ENCODE results near the gene TSSK1B. TPM values are rescaled to one million over a fixed set of nuclear protein-coding genes. Genes with fewer than 3 reads are reported as not detected.

TSSK1B gene
- total and polyA plus RNA-seq, 2 of the 4 experiments (the other 2 are of a cell fraction) = 0.03 to 0.18 TPM

GRCh38 chr5:113404269-113404668 lies 30.5 kb downstream of the TSSK1B start:
- H3K27ac ChIP-seq (ENCODE audit: insufficient read depth, low read length) = no peak overlapping the region
- dilution Hi-C loops (cut with HindIII; ENCODE audit: low sequenced_read_pairs, unreplicated experiment) (no loop called here), intact Hi-C loops (cut with micrococcal nuclease) (no loop called here), in situ Hi-C loops (cut with MboI; ENCODE audit: low sequenced_read_pairs) (no loop called here)
- H2BK15ac ChIP-seq (ENCODE audit: low read depth, low read length) = no peak overlapping the region
- H3K79me1 ChIP-seq (ENCODE audit: low read depth in 1 of 2, low read length in 2 of 2) = no peaks in the 10 kb centered on the region
- no peaks in the 10 kb centered on the region; the same call in 1 of the 2 replicates for H3K9me1 ChIP-seq (ENCODE audit: insufficient read depth, low read length)
- no peak overlapping the region for H4K91ac ChIP-seq (ENCODE audit: insufficient read depth, low read depth, low read length)
- ChIA-PET CTCF (no interaction called here), POLR2A (ENCODE audit: unreplicated experiment) (no interaction called here)
- H3K56ac ChIP-seq (ENCODE audit: extremely low read depth, insufficient read depth, low read length) = no peak overlapping the region
- H2BK20ac ChIP-seq (ENCODE audit: low read depth, low read length) = no peak overlapping the region
- no peak for ATAC-seq (ENCODE audit: low read depth)
- H3K4ac ChIP-seq (ENCODE audit: low read depth, low read length) = no peak overlapping the region
- no peak overlapping the region for H3K14ac ChIP-seq (replicated peaks; ENCODE audit: low read depth, low read length)
- BruUV-seq (replicated peaks) = no TSS peak
- H2BK5ac ChIP-seq (ENCODE audit: low read depth, low read length, poor library complexity, severe bottlenecking) = no peak overlapping the region
- H3K4me3 ChIP-seq (ENCODE audit: insufficient read depth, low read depth, low read length) = no peak overlapping the region
- H2BK120ac ChIP-seq (ENCODE audit: low read depth, low read length) = no peak overlapping the region
- no peak overlapping the region for H3K23ac ChIP-seq (ENCODE audit: low read depth, low read length)
- H3K9ac ChIP-seq (ENCODE audit: low read depth, low read length) = no peak overlapping the region
- no peak for DNase-seq
- no peaks in the 10 kb centered on the region for H4K20me1 ChIP-seq (ENCODE audit: insufficient read depth, low read length)
- H3K18ac ChIP-seq (ENCODE audit: low read depth, low read length) = no peak overlapping the region
- H3K36me3 ChIP-seq (ENCODE audit: control insufficient read depth, insufficient read depth, low read length) = no peaks in the 10 kb centered on the region
- no peak for TF ChIP-seq NFE2L2 (IDR thresholded peaks at IDR 0.05; ENCODE audit: low read depth, low read length)
- TF ChIP-seq MAZ (IDR thresholded peaks at IDR 0.05; ENCODE audit: borderline replicate concordance, low read depth, low read length) = no peak
- no peak for TF ChIP-seq RCOR1 (IDR thresholded peaks at IDR 0.05; ENCODE audit: insufficient replicate concordance, low read length)
- TF ChIP-seq CTCF (conservative IDR thresholded peaks at IDR 0.05; ENCODE audit: low read depth, low read length) = no peak
- TF ChIP-seq MXI1 (IDR thresholded peaks at IDR 0.05; ENCODE audit: borderline replicate concordance, low read depth, low read length) = no peak
- TF ChIP-seq POLR2A (IDR thresholded peaks at IDR 0.05; ENCODE audit: low read depth, low read length) = no peak
- TF ChIP-seq CEBPB (IDR thresholded peaks at IDR 0.05; ENCODE audit: low read depth, low read length) = no peak
- TF ChIP-seq, protein P1, sequence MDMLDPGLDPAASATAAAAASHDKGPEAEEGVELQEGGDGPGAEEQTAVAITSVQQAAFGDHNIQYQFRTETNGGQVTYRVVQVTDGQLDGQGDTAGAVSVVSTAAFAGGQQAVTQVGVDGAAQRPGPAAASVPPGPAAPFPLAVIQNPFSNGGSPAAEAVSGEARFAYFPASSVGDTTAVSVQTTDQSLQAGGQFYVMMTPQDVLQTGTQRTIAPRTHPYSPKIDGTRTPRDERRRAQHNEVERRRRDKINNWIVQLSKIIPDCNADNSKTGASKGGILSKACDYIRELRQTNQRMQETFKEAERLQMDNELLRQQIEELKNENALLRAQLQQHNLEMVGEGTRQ (IDR thresholded peaks at IDR 0.05; ENCODE audit: low read depth, low read length) = no peak
- no peak for TF ChIP-seq BHLHE40 (IDR thresholded peaks at IDR 0.05; ENCODE audit: low read depth, low read length)
- no peak for TF ChIP-seq RAD21 (IDR thresholded peaks at IDR 0.05; ENCODE audit: low read length)
- no peak for TF ChIP-seq RFX5 (IDR thresholded peaks at IDR 0.05; ENCODE audit: low read depth, low read length)
- TF ChIP-seq MAFK (IDR thresholded peaks at IDR 0.05; ENCODE audit: low read depth, low read length) = no peak
- no peak for TF ChIP-seq FOS (IDR thresholded peaks at IDR 0.05; ENCODE audit: low read depth, low read length)
- TF ChIP-seq, protein P2, sequence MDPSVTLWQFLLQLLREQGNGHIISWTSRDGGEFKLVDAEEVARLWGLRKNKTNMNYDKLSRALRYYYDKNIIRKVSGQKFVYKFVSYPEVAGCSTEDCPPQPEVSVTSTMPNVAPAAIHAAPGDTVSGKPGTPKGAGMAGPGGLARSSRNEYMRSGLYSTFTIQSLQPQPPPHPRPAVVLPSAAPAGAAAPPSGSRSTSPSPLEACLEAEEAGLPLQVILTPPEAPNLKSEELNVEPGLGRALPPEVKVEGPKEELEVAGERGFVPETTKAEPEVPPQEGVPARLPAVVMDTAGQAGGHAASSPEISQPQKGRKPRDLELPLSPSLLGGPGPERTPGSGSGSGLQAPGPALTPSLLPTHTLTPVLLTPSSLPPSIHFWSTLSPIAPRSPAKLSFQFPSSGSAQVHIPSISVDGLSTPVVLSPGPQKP (IDR thresholded peaks at IDR 0.05; ENCODE audit: borderline replicate concordance, low read depth, low read length) = no peak
- no peak for TF ChIP-seq SMC3 (IDR thresholded peaks at IDR 0.05; ENCODE audit: low read depth, low read length)
- no peak overlapping the region for H2AK9ac ChIP-seq (replicated peaks; ENCODE audit: low read depth, low read length, poor library complexity)
- H4K5ac ChIP-seq (ENCODE audit: low read depth, low read length) = no peak overlapping the region
- no CpG with 5 or more reads among the region's 2 CpGs for WGBS, 2 experiments (ENCODE audit: extremely low coverage in 2 of 2, insufficient read length in 1 of 2)
- H4K8ac ChIP-seq (ENCODE audit: low read depth in 2 of 2, low read length in 2 of 2) = no peak overlapping the region
- H3K4me2 ChIP-seq (ENCODE audit: low read depth, low read length) = no peak overlapping the region
- no peak overlapping the region for H2AK5ac ChIP-seq (ENCODE audit: low read depth, low read length)
- H3K9me3 ChIP-seq (ENCODE audit: control insufficient read depth, insufficient read depth, low read length) = no peaks in the 10 kb centered on the region
- no peak overlapping the region for H2AFZ ChIP-seq (replicated peaks; ENCODE audit: low read length, poor library complexity)
- no peaks in the 10 kb centered on the region; the same call in 1 of the 2 replicates for H3K27me3 ChIP-seq (ENCODE audit: control insufficient read depth, insufficient read depth, low read length)
- no peaks in the 10 kb centered on the region for H3K4me1 ChIP-seq (ENCODE audit: control insufficient read depth, insufficient read depth, low read length)
